Left ventricle myocardium superior (tissue), 1 donor: ENCODE results near the gene PQBP1. TPM values are rescaled to one million over a fixed set of nuclear protein-coding genes. Genes with fewer than 3 reads are reported as not detected.
"Not testable (repeated sequence)": the region's sequence is repeated elsewhere in the genome, so short reads cannot be mapped to it uniquely, and the experiment has no call there.

ENCODE experiments used
- ATAC-seq: fragments of 200-7000 bp; cut with Tn5 transposase; one replicate; pipeline ENCODE4 v1.9.1; 2020; ENCODE audit warnings: mild to moderate bottlenecking, moderate library complexity
- DNase-seq: peaks from one replicate; pipeline ENCODE4 v3.0.0-alpha.2; 2020
- intact Hi-C: fragments of 100-400 bp; cut with micrococcal nuclease; formaldehyde crosslinking; loops from one replicate; pipeline ENCODE4 v1.11.0; 2022
- long read RNA-seq: library from polyadenylated mRNA; unstranded; transcript quantifications from one replicate; pipeline ENCODE4 v2.0.0, GENCODE V29; 2021
- total RNA-seq: library from RNA; stranded (reverse); fragmentation: NEBNext Ultra II Directional; extraction: Animal tissue kit (Norgen Biotek cat#: 25700); gene quantifications from one replicate; pipeline ENCODE4 v1.2.1, GENCODE V29; 2021
- donor health status: DM: no; HTN: yes; CAD: no; lungs with severe emphysema.

PQBP1 gene, protein sequence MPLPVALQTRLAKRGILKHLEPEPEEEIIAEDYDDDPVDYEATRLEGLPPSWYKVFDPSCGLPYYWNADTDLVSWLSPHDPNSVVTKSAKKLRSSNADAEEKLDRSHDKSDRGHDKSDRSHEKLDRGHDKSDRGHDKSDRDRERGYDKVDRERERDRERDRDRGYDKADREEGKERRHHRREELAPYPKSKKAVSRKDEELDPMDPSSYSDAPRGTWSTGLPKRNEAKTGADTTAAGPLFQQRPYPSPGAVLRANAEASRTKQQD
- total RNA-seq = 64.5 TPM
- long read RNA-seq, transcript PQBP1-203 (7 exons, 1,056 nt) = minor isoform, 5 of 63 reads
- long read RNA-seq, transcript PQBP1-216 (7 exons, 938 nt) = minor isoform, 18 of 63 reads
- long read RNA-seq, transcript PQBP1-207 (7 exons, 1,020 nt) = major isoform, 31 of 63 reads
- long read RNA-seq, partial matches to known transcripts = 2 of 63 reads
- long read RNA-seq, other reads (novel, unspliced or antisense) = 5 of 63 reads

DNA sequence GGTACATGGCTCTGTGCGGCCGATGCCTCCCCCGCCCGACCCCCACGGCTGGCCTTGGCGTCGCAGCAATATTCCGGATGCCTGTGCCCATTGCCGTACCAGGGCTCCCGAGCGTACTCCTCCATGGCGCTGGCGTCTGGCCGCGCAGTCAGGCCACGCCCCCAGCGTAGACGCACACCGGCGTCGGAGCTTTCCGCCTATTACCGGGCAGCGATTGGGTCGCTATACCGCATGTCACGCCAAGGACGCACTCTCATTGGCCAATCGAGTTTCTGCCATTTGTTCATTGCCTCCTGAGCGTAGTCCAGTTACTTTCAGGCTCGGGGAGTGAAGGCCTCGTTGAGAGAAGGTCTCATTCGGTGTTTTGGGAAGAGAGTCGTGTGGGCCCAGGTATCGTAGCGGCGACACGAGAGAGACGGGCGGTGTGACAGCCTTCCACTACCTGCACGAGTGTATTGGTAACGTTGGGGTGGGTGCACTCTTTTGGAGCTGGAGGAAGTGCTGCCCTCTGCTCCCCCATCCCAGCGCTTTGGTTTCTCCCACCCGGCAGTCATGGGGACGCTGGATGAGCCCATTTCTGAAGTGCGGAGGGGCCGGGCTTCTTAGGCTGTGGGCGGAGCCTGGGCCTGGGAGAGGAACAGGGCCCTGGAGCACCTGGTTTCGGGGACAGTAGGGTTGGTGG is at the start of gene PQBP1, which contains the start of gene TIMM17B:
Gene PQBP1, plus strand, starts transcription at position 306 of the 682 bp plus-strand sequence. CDS start 580 bp downstream, outside the sequence.
Gene TIMM17B, minus strand, starts transcription at position 144 of the 682 bp plus-strand sequence. Its CDS starts 19 bp downstream, at position 125.
- intact Hi-C loops = no loop called here
- DNase-seq (peak; percentile 92), ATAC-seq (peak; percentile 97)

DNA sequence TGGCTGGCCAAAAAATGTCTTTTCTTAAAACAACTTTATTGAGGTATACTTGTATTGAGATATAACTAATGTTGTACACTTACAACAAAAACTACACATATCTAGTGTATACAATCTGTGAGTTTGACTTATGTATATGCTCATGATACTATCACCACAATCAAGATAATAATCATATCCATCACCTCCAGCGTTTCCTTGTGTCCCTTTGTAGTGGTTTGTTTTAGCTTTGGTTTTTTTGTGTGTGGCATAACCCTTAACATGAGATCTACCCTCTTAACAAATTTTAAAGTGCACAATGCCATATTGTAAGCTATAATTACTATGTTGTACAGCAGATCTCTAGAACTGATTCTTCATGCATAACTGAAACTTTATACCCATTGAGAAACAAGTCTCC is 48.9 kb upstream of the PQBP1 start:
- DNase-seq (no peak), ATAC-seq (no peak)
- intact Hi-C loops = no loop called here

DNA sequence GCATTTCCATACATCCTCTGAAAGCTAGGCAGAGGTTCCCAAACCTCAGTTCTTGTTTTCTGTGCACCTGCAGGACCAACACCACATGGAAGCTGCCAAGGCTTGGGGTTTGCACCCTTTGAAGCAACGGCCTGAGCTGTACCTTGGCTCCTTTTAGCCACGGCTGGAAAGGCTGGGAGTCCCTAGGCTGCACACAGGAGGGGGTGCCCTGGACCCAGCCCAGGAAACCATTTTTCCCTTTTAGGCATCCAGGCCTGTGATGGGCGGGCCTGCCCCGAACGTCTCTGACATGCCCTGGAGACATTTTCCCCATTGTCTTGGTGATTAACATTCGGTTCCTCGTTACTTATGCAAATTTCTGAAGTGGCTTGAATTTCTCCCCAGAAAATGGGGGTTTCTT is 44.9 kb upstream of the PQBP1 start:
- ATAC-seq = no peak
- intact Hi-C loops = no loop called here
- no peak for DNase-seq

DNA sequence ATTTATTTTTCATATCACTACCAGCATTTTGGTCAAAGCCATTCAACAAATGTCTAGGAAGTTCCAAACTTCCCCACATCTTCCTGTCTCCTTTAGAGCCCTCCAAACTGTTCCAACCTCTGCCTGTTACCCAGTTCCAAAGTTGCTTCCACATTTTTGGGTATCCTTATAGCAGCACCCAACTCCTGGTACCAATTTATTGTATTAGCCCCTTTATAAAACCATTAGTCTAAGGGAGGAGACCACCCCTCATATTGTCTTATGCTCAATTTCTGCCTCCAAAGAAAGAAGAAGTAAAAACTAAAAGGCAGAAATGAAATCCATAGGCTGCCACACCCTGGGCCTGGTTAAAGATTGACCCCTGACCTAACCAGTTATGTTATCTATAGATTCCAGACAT is 44.2 kb upstream of the PQBP1 start:
- intact Hi-C loops, DNase-seq, ATAC-seq: not testable (repeated sequence)

DNA sequence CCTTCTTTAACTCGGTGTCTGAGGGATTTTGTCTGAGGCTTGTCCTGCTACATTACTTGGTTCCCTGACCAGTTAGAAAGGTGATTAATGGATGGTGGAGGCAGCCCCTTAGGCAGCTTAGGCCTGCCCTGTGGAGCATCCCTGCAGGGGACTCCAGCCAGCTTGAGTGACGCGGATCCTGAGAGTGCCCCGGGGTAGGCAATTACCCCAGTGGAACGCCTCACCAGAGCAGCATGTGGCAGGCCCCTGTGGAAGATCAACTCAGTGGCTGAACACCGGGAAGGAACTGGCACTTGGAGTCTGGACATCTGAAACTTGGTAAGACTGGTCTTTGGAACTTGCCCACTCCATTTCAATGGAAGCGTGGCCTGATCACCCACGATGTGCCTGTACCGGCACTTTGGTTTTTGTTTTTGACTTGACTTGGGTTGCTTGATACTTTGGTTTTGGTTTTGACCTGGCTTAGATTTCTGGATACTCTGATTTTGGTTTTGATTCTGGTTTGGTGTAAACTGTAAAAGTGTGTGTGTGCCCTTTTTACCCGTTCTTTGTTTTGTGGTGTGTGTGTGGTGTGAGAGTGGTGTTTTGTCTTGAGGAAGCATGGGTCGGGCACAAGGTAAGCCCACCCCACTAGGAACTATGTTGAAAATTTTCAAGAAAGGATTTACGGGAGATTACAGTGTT is 43.5 kb upstream of the PQBP1 start:
- DNase-seq, ATAC-seq, intact Hi-C loops: not testable (repeated sequence)

DNA sequence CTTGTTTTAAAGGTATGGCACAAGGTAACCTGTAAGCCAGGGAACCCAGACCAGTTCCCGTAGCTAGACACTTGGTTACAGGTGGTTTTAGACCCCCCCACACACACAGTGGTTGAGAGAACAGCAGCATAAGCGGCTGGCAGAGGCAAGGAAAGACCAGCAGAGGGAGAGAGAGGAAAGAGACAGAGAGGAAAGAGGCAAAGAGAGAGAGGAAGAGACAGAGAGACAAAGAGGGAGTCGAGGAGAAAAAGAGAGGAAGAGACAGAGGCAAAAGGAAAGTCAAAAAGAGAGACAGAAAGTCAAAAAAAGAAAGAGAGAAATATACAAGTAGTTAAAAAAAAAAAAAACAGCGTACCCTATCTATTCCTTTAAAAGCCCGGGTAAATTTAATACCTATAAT is 42.8 kb upstream of the PQBP1 start:
- ATAC-seq = no peak

DNA sequence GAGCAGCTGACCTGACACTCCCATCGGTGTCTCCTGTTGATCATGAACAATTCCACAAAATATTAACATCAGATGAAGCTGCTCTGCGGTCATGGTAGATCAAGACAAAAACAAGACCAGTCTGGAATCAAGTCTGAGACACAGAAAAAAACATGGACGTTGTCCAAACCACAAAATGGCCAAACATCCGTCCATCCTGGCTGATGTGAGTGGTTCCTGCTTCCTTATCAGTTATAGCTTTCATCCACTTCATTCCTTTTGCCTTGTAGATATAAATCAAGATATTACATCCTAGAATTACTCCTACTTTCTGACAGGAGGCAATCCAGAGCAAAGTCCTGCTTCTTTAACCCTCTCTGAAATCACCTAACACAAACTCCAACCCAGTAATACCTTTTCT is 33.5 kb upstream of the PQBP1 start:
- intact Hi-C loops = no loop called here
- DNase-seq (no peak), ATAC-seq (no peak)

More for the DNA sequence above, 42.8 kb upstream of the PQBP1 start:
- intact Hi-C loops = no loop called here
- no peak for DNase-seq

DNA sequence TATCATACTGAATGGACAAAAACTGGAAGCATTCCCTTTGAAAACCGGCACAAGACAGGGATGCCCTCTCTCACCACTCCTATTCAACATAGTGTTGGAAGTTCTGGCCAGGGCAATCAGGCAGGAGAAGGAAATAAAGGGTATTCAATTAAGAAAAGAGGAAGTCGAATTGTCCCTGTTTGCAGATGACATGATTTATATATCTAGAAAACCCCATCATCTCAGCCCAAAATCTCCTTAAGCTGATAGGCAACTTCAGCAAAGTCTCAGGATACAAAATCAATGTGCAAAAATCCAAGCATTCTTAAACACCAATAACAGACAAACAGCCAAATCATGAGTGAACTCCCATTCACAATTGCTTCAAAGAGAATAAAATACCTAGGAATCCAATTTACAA is 25.7 kb upstream of the PQBP1 start:
- ATAC-seq, intact Hi-C loops, DNase-seq: not testable (repeated sequence)

DNA sequence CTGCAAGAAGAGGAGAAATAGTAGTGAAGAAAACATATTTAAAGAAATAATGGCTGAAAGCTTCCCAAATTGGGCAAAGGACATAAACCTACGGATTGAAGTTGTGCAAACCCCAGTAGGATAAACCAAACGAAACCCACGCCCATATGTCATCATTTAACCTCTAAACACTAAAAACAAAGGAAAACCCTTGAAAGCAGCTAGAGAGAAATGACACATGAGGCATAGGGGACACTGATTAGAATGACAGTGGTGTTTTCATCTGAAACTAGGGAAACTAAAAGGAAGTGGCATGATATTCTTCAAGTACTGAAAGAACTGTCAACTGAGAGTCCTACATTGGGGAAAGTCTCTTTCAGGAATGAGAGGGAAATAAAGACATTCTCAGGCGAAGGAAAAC is 20.8 kb upstream of the PQBP1 start:
- intact Hi-C loops, DNase-seq, ATAC-seq: not testable (repeated sequence)

DNA sequence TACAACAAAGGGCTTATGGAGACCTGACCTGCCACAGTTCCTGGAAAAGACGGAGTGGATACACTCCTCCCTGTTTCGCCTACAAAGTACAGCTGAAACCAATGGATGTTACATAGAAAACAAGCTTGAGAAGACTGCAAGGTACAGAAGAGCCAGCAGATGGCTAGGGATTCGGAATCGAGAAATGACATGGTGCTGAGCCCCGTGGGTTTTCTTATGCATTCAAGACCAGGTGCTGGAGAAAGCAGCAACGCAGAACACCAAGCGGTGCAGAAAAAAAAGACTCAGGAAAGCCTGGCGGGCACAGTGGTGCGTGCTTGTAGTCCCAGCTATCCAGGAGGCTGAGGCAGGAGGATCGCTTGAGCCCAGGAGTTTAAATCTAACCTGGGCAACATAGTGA is 14.0 kb upstream of the PQBP1 start:
- intact Hi-C loops = no loop called here
- no peak for DNase-seq
- no peak for ATAC-seq

DNA sequence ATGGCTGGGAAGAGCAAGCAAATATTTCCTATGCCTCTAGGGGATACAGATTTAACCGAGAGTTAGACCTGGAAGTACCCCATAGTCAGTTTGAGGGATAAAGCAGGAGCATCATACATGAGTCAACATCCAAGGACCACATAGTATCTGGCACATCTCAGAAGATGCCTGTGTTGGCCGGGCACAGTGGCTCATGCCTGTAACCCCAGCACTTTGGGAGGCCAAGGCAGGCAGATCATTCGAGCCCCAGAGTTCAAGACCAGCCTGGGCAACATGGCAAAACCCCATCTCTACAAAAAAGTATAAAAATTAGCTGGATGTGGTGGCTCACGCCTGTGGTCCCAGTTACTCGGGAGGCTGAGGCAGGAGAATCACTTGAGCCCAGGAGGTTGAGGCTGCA is 11.1 kb upstream of the PQBP1 start:
- ATAC-seq, DNase-seq, intact Hi-C loops: not testable (repeated sequence)

DNA sequence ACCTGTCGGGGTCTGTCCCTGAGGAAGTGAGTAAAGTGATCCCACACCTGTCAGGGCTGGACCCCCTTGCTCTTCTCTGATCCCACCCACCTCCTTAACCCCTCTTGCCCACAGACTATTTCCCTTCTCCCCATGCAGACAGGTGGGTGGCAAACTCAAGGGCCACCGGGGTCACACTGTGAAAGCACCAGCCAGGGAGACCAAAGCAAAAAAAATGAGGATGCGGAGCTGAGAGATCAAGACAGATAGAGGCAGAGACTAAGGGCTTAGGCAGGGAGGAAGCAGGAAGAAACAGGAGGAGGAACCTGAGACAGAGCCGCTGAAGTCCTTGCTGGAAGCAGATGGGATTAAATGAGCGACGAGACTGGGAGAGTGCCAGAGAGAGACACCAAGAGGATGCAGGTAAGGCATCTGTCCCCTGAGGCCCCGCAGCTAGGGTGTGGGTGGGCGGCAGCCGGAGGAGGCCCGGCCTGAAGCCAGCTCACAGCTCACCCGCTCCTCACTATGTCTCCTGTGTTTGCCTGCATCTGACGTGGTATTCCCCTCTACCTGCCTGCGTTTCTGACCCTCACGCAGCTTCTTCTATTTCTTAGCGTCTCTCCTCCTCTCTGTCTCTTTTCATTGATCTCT is 7.3 kb upstream of the PQBP1 start:
- DNase-seq = no peak
- no peak for ATAC-seq
- intact Hi-C loops = no loop called here

DNA sequence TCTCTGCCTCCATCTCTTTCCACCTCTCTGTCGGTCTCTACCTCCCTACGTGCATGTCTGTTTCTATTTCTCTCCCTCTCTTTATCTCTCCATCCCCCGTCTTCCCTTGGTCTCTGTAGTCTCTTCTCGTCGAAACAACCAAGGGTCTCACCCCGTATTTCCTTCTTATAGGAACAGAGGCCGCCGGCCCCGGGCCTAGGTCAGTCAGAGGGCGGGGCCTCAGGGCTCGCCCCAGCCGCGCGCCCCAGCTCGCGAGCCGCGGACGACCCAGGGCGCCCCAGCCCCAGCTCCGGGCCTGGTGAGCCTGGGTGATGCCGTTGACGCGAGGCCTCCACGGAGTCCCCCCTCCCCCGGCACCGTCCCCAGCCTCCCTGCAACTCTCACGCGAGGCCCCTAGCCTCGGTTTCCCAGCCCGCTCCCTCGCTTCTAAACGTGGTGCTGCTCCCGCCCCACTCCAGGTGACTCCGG is 6.8 kb upstream of the PQBP1 start:
- peak; percentile 39 for DNase-seq
- peak; percentile 66 for ATAC-seq
- intact Hi-C loops = no loop called here

DNA sequence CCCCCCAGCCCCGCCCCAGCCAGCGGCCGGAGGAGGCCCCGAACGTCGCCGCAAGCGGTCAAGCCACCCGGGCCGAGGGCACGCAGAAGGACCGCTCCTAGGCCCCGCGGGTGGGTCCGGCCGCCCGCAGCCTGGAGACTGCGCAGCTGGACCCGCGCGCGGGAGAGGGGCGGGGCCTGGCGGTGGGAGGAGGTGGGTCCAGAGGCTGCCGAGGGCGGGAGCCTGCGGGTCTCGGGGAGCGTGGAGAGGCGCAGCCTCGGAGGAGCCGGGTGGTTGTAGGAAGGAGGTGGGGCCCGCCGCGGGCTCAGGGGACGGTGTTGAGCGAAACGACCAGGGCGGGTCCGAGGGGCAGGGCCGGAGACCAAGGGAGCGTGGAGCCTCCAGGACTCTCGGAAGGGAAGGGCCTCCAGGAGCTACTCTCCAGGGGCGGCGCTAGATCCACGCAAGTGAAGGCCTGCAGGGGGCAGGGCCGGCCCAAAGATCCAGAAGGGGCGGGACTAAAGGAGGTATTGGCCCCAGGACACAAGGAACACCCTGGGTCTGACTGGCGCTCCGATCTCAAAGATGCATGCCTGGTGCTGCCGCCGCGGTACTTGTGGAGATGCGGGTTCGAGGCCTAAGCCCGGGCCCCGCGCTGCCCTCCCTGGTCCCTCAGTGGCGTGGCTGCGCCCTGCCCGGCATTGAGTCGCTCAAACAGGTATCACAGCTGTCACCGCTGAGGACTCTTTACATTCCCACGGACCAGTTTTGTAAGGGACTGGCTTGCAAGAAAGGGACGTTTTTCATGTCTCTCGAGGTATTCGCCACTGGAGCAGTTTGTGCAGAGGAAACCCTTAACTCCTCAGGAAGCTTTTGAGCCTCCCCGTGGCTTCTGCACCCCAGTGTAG is 6.1 kb upstream of the PQBP1 start:
- ATAC-seq = peak; percentile 97
- intact Hi-C loops = no loop called here

DNA sequence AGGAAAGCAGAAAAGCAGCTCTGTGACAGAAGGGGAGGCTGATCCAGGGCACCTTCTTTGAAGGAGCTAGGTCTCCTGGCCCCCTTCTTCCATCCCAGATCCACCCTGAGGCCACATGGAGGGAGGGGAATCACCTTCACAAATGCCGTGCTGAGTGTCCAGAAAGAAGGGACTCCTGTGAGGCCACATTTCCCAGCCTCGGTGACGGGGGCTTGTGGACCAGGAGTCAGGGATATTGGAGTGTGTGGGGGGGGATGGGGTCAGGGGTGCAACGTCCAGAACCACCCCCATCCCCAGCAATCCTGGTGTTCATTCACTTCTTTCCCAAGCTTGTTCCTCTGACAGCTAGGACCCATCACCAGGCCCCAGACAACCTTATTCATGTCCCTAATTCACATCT is 4.8 kb upstream of the PQBP1 start:
- no peak for DNase-seq
- intact Hi-C loops = no loop called here
- ATAC-seq = no peak

More for the DNA sequence above, 6.1 kb upstream of the PQBP1 start:
- peak; percentile 91 for DNase-seq

DNA sequence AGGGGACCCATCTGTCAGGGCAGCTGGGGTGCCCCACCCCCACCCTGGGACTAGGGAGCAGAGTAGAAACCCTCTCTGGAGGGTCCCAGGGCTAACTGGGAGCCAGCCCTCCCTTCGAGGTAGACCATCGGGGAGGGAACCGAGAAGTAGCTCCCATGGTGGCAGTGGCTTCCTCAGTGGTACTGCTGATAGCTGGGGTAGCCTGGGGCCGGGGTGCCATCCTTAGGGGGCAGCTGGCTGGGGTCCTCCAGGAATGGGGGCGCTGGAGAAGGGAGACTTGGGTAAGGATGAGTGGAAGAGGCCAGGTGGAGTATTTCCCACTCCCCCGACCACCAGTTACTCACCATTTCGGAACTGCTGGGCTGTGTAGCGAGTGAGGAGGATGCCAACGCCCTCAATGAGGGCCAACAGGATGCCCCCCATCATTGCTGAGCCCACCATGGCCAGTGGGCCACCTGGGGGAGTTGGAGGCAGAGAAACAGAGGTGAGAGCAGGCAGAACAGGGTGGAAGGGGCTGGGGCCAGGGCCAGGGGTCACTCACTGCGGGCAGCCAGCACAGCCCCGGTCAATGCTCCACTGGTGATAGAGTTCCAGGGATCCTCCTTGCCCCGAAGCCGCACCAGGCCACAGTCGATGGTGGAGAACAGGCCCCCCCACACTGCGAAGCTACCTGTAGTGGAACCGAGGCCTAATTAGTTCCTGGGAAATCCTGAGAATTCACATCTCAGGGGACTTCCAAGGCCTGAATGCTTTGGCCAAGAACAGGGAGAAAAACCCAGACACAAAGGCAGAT is 4.0 kb upstream of the PQBP1 start:
- intact Hi-C loops = no loop called here
- no peak for ATAC-seq
- DNase-seq = no peak

DNA sequence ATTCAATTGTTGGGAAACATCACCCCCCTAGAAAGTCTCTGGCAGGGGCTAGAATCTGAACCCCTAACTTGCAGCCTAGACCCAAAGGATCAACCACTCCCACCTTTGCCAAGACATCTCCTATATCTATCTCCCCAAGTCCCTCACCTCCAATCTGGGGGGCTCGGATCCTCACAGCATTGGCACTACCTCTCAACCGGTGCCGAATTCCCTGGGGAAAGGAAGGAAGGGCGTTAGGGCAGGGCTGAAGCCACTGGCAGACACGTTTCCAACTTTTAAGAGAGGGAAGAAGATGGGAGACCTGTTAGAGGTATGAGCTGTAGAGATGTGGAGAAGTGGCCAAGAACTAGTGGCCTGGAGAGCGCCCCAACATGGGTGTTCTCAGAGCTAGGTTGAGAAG is 2.8 kb upstream of the PQBP1 start:
- intact Hi-C loops = no loop called here
- ATAC-seq (no peak), DNase-seq (no peak)
